ENCODE results near the gene EI24. TPM values are rescaled to one million over a fixed set of nuclear protein-coding genes. Genes with fewer than 3 reads are reported as not detected.

The EI24 gene
- total RNA-seq, 2 donors from 2014 or later = 19.4 to 21.9 TPM

GRCh38 chr11:125625225-125625629, 56.0 kb downstream of the EI24 start:
- H3K4me1 Mint-ChIP-seq = peaks cover 24% of the 10 kb centered on the region
- H3K27me3 Mint-ChIP-seq = no peaks in the 10 kb centered on the region
- peak overlapping the region; percentile 99 for H3K27ac Mint-ChIP-seq
- no peak for DNase-seq
- peaks cover 2% of the 10 kb centered on the region for H3K36me3 Mint-ChIP-seq (ENCODE audit: low read depth)
- no peaks in the 10 kb centered on the region for H3K9me3 ChIP-seq (ENCODE audit: control insufficient read depth, low read length, poor library complexity, severe bottlenecking)
- no peak for ATAC-seq
- peak overlapping the region; percentile 100 for H3K4me3 Mint-ChIP-seq

- DNase-seq = peak; percentile 66 to 77 (median 69)
- Mint-ChIP-seq H3K27ac (peak overlapping the region; percentile 99), H3K36me3 (ENCODE audit: low read depth) (peaks cover 2% of the 10 kb centered on the region), H3K27me3 (no peaks in the 10 kb centered on the region), H3K4me1 (peaks cover 24% of the 10 kb centered on the region), H3K4me3 (peak overlapping the region; percentile 100)
- ATAC-seq = peak; percentile 95
- H3K9me3 ChIP-seq (ENCODE audit: control insufficient read depth, low read length, poor library complexity, severe bottlenecking) = no peaks in the 10 kb centered on the region
Observed at GRCh38 chr11:125625630-125626287, 56.5 kb downstream of the EI24 start.

DNA sequence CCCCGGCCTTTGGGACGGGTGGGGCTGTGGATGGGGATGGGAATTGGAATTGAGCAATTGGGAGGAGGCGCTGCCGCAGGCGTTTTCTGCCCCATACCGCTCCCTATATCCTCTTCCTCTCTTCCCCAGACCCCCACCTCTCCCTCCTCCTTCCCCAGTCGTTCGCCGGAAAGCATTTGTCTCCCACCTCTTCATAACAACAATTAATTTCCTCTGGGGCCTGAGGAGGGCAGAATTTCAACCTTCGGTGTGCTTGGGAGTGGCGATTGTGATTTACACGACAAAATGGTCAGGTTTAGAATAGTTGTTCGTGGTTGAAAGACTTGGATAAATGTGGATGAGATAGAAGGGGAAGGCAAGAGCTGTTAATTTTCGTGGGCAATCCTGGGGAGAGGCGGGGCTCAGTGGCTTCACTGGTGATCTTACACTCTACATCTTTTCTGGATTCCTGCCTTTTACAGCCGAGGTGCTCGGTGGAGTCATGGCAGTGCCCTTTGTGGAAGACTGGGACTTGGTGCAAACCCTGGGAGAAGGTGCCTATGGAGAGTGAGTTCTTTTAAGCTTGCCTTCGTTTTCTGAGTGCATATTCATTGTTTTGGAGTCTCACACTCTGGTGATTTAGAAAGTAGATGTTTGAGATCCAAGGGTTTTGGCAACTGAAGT, 57.1 kb downstream of the EI24 start:
- Mint-ChIP-seq H3K4me1 (peaks cover 24% of the 10 kb centered on the region), H3K36me3 (ENCODE audit: low read depth) (peaks cover 2% of the 10 kb centered on the region), H3K27me3 (no peaks in the 10 kb centered on the region), H3K27ac (peak overlapping the region; percentile 99), H3K4me3 (peak overlapping the region; percentile 100)
- ATAC-seq = peak; percentile 36
- H3K9me3 ChIP-seq (ENCODE audit: control insufficient read depth, low read length, poor library complexity, severe bottlenecking) = no peaks in the 10 kb centered on the region
- DNase-seq = peak in 2 of 3 donors; percentile 6 to 7

DNA sequence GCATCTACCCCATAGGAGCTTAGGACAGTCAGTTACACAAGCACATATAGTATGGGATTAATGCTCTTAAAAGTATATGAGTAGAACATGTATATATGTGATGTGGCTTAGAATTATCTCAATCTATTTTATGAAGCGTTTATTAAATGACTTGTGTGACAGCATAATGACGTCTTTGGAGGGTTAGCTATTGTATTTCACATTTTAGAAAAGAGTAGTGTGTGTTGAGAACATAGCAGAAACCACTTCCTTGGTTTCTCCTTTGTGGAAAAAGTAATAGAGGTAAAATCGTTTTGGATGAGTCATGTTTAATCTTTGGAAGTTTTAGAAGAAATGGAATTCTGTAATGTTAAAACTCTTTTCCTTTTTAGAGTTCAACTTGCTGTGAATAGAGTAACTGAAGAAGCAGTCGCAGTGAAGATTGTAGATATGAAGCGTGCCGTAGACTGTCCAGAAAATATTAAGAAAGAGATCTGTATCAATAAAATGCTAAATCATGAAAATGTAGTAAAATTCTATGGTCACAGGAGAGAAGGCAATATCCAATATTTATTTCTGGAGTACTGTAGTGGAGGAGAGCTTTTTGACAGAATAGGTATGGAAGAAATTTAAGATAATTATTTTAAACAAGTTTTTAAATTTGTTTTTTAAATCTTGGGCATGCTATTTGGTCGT, 58.1 kb downstream of the EI24 start:
- ATAC-seq (no peak), DNase-seq (no peak)
- H3K4me1 Mint-ChIP-seq = peaks cover 24% of the 10 kb centered on the region
- H3K9me3 ChIP-seq (ENCODE audit: control insufficient read depth, low read length, poor library complexity, severe bottlenecking) = no peaks in the 10 kb centered on the region
- H3K36me3 Mint-ChIP-seq (ENCODE audit: low read depth) = peaks cover 2% of the 10 kb centered on the region
- H3K4me3 Mint-ChIP-seq = peak overlapping the region; percentile 100
- no peak overlapping the region for H3K27ac Mint-ChIP-seq
- no peaks in the 10 kb centered on the region for H3K27me3 Mint-ChIP-seq

Other genes with a start within 250 kb of the EI24 start
- gene FEZ1, start 73.2 kb upstream of the EI24 start, total RNA-seq = 1 to 10 TPM; 1.1 to 1.6 TPM
- 10 to 100 TPM; 54.8 to 61.4 TPM for gene STT3A, start 23.4 kb downstream of the EI24 start, total RNA-seq
- 10 to 100 TPM in 1 of 2 donors, 1 to 10 TPM in 1; 7.9 to 16.0 TPM for gene CHEK1, start 55.7 kb downstream of the EI24 start, total RNA-seq
- gene ACRV1, start 111.4 kb downstream of the EI24 start, total RNA-seq = not detected
- not detected for gene PATE1, start 176.8 kb downstream of the EI24 start, total RNA-seq
- gene PATE2, start 209.4 kb downstream of the EI24 start, total RNA-seq = not detected
- gene PATE3, start 218.7 kb downstream of the EI24 start, total RNA-seq = not detected